GM12874 (cell line): ENCODE measurements around the gene TXNL4A.

Experiments used
- CTCF ChIP-seq: IDR thresholded peaks from 2 replicates; pipeline ENCODE4 v1.5.1; 2011; ENCODE audit warnings: low read depth, mild to moderate bottlenecking, control low read depth, low read length, moderate library complexity; ENCODE audit not compliant: insufficient read depth

Gene TXNL4A

GRCh38 chr18:79988451-79989194 lies at the start of gene TXNL4A:
Gene TXNL4A, minus strand, starts transcription at chr18:79988563. Its CDS starts 171 bp downstream, at chr18:79988392.
- TF ChIP-seq CTCF, result no peak

GRCh38 chr18:80037300-80037699 lies 48.9 kb upstream of the TXNL4A start:
- no peak for TF ChIP-seq CTCF

GRCh38 chr18:80035997-80036396 lies 47.6 kb upstream of the TXNL4A start:
- no peak for TF ChIP-seq CTCF

- TF ChIP-seq CTCF, result no peak
These were observed 46.6 kb upstream of the TXNL4A start for GRCh38 chr18:80034852-80035406.

- TF ChIP-seq CTCF, result no peak
These were observed 45.9 kb upstream of the TXNL4A start, which contains the start of gene RBFA for GRCh38 chr18:80034068-80034851. Gene RBFA, plus strand, starts transcription at chr18:80034434. Its CDS starts 62 bp downstream, at chr18:80034496.

GRCh38 chr18:80033181-80034067 lies 45.1 kb upstream of the TXNL4A start:
- TF ChIP-seq CTCF, result no peak

- TF ChIP-seq CTCF, result no peak
These were observed 41.3 kb upstream of the TXNL4A start for GRCh38 chr18:80029690-80030089.
